GM12892 (cell line): ENCODE measurements around the gene RASA2.

ENCODE experiments used
- POLR2A ChIP-seq: IDR thresholded peaks from 2 replicates; pipeline ENCODE4 v1.6.1; 2011; ENCODE audit warnings: low read depth, low read length, control low read depth
- POLR2AphosphoS5 ChIP-seq: IDR thresholded peaks from 2 replicates; pipeline ENCODE4 v1.6.1; 2011; ENCODE audit warnings: low read depth, low read length, control low read depth
- TAF1 ChIP-seq: IDR thresholded peaks from 2 replicates; pipeline ENCODE4 v1.6.1; 2011; ENCODE audit warnings: low read depth, mild to moderate bottlenecking, control low read depth, low read length, borderline replicate concordance

GRCh38 chr3:141506071-141506470 lies 19.2 kb downstream of the RASA2 start:
- TF ChIP-seq POLR2AphosphoS5: no peak
- no peak for TF ChIP-seq POLR2A
- no peak for TF ChIP-seq TAF1
